Right renal cortex interstitium (tissue), 3 donors: ENCODE data around the gene RAB5B. TPM values are rescaled to one million over a fixed set of nuclear protein-coding genes. Genes with fewer than 3 reads are reported as not detected.
"Not testable (repeated sequence)": the region's sequence is repeated elsewhere in the genome, so short reads cannot be mapped to it uniquely, and the experiment has no call there.

Source experiments
- DNase-seq, 3 donors: peaks; one replicate each; pipeline ENCODE4 v3.0.0-alpha.2; 2013; ENCODE audit warnings: low read depth in 3 of 3, low spot score in 2 of 3
- polyA plus RNA-seq, 3 donors: library from polyadenylated mRNA; unstranded; fragments of 120-200 nt; gene quantifications; one replicate each; pipeline ENCODE4 v1.2.1, GENCODE V29; 2013; ENCODE audit not compliant: insufficient read length in 3 of 3

Gene RAB5B
- polyA plus RNA-seq, 3 donors = 160 to 162 (median 161) TPM

DNA sequence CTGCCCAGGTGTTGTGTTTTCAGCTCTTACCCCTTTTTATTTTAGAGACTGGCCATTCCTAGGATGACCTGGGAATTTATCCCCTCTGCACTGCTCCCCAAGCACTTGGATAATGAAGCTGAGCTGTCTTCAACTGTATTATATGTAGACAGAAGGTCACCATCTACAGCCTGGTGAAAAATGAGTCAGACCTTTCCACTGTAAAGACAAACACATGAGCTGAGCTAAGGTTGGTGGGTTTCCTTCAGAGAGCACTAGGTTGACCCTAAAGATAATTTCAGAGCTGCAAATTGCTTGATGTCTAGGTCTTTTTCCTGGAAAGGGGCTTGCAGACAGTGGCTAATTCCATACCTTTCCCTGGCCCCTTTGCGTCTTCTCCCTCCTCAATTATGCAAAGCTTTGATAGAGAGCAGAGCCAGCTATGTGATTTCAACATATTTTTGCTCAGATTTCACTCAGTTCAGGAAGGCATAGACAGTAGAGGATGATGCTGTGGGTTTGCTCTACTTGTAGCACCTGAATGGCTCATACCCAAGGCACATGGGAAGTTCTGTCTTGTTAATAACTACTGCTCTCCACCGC is 37.7 kb downstream of the RAB5B start:
- DNase-seq = no peak

DNA sequence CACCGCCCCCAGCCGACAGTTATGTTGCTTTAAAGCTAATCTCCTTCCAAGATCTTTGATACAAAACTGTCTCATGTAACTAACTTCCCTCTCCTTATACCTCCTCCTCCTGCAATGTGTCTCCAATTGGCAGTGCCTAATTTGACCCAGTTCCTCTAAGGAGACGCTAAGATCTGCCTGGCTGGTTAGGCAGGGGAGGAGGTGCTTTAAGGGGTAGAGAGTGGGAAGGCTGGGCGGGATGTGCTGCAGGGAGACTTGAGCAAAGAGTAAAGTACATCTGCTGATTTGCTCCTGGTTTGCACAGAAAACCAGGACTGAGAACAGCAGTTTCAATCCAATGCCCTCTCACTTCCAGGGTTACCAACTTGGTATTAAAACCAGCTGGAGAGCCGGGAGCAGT is 39.6 kb downstream of the RAB5B start:
- DNase-seq = no peak

DNA sequence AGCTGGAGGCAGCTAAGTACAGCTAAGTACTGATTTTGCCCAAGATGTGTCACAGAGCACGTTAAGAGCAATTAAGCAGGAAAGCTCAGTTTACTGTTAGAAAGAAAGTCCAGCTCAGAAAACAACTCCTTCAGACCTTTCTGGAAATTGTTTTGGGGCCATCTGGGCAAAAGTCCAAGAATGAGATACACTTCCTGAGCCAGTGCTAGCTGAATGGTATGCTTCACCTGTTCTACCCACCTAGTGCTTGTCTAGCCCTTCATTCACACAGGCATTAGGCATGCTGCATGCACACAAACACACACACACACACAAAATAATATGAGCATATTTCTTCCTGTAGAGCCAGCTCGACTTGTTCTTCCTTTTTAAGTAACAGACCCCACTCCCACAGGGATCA is 40.3 kb downstream of the RAB5B start:
- DNase-seq = no peak

DNA sequence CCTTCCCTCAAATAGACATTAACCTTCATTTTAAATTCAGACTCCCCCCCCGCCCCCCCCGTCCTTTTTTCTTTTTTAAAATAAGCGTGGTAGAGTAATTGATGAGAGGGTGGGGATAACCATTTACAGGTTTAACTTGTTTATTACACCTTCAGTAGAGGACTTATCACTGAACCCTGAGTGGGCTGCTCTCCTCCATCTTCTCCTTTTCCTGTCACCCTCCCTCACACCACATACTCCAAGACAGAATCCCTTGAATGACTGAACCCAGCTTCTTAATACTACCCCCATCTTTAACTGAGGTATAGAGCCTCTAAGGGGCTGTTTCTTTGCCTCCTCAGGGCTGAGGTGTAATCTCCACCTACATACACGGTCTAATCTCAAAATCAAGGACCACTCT is 43.3 kb downstream of the RAB5B start:
- no peak for DNase-seq

DNA sequence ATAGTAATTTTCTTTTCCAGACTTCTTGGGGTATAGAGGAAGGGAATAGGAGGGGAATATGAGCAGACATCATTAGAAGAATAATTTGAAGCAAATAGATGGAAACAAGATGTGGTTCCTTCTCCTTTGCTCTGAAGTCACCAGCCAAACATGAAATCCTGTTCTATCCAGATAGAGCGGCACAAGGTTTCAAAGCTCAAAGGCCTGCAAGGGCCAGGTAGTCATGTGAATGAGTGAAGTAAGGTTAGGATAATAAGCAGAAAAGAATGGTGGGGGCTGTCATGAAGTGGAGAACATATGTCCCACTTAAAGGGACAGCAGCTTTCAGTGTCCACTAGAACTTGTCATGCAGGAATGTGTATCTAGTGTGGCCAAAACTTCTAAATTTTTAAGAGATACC is 44.5 kb downstream of the RAB5B start:
- DNase-seq = no peak

DNA sequence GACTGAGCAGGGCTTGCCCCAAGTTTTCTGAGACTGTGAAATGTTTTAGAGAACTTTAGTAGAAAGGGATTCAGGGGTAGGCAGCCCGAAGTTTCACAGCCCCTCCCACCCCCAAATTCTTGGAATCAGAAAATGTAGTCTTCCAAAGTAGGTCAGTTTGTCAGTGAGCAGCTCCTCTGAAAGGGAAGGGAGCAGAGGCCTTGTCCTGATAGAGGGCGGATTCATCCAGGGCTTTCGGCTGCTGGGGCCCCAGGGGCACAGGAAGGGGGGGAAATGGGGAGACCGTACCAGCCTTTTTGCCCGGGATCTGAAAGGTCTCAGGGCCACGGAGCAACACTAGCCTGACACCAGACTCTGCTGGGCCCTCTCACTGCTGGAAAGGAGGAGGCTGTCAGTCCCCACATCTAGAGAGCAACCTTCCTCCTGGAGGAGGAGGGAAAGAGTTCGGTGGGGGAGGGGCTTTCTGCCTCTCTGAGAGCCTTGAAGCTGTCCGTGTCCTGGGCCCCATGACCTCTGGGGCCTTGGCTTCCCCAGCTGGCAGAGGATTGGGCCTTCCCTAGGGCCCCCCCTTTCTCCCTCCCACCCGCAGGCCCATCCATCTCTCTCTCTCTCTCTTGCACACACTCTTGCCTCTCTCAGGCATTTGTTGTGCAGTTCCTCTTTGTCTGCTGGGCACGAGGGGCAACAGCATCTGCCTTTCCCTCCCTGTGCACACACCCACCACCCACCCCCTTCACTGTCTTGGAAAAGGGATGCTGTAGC is 46.7 kb downstream of the RAB5B start, which contains the start of gene IKZF4:
IKZF4 (plus strand) TSS at position 621 of the 762 bp plus-strand sequence. CDS start 451 bp downstream, outside the sequence.
- peak in 1 of 3 donors; percentile 73 for DNase-seq

DNA sequence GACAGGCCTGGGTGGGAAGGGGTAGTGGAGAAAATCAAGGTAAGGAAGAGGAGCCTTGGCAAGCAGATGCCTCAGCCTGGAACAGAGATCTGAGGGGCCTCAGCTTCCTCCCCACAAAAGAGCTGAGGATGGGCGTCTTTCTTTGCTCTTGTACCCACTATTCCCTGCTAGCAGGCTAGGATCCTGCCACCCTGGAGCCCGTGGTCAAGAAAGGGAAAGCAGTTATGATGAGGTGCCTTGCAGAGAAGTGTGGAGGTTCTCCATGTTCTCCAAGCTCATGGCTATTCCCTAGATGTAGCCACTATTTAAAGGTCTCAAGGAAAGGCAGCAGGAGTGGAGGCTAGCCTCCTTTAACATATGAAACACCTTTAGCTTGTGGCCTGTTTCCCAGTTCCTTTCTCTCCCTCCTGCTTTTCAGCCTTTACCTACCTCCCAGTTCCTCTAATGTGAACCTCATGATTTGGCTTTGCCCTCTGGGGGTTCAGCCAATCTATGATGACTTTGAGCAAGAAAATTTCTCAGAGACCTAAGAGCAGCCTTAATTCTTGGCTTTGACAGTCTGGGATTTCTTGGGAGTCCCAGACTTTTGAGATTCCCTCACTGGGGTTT is 48.1 kb downstream of the RAB5B start:
- no peak for DNase-seq

DNA sequence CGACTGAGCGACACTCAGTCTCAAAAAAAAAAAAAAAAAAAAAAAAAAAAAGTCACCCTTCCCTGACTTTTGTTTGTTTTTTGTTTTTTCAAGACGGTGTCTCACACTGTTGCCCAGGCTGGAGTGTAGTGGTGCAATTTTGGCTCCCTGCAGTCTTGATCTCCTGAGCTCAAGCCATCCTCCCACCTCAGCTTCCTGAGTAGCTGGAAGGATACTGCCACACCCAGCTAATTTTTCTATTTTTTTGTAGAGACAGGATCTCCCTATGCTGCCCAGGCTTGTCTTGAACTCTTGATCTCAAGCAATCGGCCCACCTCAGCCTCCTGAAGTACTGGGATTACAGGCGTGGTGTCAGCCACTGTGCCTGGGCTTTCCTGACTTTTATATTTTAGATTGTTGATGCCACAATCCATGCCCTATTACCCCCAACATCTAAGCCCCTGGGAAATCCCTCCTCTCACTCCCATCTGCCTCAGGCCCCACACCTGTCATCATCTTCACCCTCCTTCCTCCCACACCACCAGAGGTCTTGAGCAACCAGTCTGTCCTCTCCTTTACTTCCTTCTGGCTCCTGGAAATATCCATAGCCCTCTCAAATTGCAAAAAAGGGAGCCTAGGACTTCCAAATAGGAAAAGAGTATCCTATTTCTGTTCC is 54.8 kb downstream of the RAB5B start:
- no peak for DNase-seq

DNA sequence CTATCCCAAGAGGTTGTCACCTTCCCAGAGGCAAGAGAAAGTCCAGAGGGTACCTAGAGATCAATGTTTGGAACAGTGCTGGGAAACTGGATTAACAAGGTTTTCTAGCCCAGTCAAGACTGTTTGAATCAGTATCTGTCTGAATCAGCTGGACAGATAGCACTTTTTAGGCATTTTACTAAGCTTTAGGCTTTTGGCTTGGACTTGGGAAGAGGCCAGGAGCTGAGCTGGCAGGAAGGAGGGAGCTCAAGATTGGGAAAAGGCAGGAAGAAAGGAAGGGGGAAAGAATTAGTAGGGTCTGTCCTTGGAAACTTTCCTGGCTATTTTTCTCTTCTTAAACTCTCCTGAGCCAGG is 55.3 kb downstream of the RAB5B start:
- no peak for DNase-seq

DNA sequence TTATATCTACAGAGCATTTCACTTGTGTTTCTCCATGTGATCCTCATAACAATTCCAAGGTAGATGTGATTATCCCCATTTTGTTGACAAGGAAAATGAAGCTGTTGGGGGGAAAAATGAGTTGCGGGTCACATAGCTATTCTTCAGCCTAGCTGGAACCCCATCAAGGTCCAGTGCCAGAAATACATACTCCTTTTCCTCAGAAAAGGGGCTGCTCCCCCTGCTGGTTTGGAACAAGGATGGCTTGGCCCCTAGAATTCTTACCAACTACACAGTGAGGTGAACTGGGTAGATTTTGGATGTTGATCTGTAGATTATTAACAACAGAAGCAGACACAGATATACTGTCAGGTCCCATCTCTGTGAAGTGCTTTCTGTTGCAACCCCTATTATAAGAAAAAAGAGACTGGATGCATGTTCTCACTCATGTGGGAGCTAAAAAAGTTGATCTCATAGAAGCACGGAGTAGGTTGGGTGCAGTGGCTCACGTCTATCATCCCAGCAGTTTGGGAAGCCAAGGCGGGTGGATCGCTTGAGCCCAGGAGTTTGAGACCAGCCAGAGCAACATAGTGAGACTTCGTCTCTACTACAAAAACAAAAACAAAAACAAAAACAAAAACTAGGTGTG is 55.9 kb downstream of the RAB5B start:
- peak in 1 of 3 donors; percentile 37 for DNase-seq

DNA sequence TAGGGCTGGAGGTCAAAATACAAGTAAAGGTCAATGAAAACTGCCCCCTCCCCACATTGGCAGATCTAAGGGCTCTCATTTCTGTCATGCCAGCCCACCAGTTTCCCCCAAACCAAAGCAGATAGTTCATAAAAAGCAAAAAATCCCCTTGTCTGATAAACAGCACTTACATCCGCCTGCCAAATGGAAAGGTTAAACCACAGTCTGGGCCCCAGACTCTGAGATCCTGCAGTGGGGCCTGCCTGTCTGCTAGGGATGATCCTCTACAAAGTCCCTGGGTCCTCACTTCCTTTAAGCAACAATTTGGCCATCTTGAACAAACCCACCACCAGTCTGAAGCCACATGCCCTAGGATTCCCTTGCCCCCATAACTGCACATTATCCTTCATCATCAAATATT is 58.1 kb downstream of the RAB5B start:
- no peak for DNase-seq

DNA sequence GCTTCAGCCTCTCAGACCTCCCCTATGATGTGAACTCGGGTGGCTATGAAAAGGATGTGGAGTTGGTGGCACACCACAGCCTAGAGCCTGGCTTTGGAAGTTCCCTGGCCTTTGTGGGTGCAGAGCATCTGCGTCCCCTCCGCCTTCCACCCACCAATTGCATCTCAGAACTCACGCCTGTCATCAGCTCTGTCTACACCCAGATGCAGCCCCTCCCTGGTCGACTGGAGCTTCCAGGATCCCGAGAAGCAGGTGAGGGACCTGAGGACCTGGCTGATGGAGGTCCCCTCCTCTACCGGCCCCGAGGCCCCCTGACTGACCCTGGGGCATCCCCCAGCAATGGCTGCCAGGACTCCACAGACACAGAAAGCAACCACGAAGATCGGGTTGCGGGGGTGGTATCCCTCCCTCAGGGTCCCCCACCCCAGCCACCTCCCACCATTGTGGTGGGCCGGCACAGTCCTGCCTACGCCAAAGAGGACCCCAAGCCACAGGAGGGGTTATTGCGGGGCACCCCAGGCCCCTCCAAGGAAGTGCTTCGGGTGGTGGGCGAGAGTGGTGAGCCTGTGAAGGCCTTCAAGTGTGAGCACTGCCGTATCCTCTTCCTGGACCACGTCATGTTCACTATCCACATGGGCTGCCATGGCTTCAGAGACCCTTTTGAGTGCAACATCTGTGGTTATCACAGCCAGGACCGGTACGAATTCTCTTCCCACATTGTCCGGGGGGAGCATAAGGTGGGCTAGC is 60.9 kb downstream of the RAB5B start:
- no peak for DNase-seq

DNA sequence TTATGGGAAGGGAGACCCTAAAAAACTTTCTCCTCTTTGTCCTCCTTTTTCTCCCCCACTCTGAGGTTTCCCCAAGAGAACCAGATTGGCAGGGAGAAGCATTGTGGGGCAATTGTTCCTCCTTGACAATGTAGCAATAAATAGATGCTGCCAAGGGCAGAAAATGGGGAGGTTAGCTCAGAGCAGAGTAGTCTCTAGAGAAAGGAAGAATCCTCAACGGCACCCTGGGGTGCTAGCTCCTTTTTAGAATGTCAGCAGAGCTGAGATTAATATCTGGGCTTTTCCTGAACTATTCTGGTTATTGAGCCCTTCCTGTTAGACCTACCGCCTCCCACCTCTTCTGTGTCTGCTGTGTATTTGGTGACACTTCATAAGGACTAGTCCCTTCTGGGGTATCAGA is 63.3 kb downstream of the RAB5B start:
- no peak for DNase-seq

DNA sequence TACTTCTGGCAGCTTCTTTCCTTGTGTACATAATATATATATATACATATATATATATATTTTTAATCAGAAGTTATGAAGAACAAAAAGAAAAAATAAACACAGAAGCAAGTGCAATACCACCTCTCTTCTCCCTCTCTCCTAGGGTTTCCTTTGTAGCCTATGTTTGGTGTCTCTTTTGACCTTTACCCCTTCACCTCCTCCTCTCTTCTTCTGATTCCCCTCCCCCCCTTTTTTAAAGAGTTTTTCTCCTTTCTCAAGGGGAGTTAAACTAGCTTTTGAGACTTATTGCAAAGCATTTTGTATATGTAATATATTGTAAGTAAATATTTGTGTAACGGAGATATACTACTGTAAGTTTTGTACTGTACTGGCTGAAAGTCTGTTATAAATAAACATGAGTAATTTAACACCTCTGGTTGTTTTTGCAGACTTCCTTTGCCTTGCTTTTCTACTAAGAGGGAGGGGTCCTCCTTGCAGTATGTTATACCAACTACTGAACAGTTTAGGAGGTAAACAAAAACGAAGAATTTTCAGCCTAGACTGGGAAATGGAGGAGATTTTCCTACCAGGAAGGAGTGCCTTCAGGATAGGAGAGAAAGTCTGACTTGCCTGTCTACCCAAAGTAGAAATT is 64.3 kb downstream of the RAB5B start:
- no peak for DNase-seq

DNA sequence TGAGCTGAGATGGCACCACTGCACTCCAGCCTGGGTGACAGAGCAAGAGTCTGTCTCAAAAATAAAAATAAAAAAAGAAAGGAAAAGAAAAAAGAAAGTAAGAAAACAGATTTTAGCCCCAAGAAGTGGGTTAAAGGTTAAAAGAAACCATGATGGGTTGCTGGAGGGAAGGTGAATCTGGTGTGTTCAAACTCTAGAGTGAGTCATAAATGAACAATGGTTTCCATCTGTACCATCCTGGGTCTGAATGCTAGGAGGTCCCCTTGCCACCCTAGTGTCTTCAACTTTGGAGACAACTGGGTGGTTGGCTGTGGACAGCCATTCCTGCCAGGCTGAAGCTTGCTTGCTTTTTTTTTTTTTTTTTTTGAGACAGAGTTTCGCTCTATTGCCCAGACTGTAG is 66.3 kb downstream of the RAB5B start:
- DNase-seq = no peak

DNA sequence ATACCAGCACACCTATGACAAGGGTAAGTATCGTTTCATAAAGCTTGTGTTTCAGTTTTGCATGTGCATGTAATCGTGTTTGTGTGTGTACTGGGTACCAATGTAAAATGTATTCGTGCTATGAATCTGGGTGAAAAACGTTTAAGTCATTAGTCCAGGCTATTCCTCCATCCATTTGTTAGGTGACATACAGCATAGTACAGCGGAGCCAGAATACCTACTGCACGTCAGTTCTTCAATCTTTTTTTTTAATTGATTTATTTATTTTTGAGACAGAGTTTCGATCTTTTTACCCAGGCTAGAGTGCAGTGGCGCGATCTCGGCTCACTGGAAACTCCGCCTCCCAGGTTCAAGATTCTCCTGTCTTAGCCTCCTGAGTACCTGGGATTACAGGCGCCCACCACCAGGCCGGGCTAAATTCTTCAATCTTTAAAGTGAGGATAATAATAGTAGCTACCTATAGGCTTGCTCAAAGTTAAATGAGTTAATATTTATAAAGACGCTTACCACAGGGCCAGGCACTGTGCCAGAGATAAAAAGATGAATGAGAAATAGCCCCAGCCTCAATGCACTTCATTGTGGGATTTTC is 67.2 kb downstream of the RAB5B start:
- DNase-seq = no peak

DNA sequence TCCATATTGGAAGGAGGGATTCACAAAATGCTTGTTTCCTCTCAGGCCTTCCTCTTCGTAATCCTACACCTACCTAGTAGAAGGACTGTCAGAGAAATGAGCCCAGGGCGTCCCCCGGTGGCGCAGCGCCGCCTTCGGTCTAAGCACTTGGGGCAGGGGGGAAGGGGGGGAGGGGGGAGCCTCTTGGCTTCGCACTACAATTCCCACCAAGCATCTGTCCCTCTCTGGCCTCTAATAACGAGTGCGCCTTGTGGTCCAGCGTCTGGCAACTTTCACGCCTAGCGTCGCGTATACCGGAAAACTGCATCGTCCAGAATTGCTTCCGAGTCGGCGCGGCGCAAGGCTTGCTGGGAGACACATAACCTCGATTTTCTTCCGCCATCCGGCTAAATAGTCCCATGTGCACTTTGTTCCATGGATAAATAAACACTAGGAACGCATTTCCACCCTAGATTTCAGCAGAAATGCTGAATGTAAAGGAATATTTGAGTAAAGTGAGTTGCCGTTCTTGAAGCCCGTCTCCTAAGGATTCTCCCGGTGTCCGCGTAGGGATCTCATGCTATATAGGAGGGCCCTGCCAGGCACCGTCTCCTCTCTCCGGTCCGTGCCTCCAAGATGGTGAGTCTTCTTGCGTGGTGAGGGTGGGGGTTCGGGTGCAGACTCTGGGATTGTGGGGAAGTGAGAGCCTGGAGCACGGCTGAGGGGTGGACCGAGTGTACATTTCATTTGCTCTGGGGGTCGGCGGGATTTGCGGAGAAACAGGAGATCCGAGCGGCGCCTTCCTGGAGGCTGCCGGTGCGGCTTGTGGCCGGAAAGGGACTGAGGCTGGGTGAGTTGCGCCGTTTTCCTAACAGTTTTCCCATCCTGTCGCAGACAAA is 67.9 kb downstream of the RAB5B start, which contains the start of gene RPS26:
RPS26 (plus strand) TSS at position 367 of the 878 bp plus-strand sequence; CDS start at position 616, 249 bp downstream.
- DNase-seq = peak; percentile 98 to 100 (median 99)

DNA sequence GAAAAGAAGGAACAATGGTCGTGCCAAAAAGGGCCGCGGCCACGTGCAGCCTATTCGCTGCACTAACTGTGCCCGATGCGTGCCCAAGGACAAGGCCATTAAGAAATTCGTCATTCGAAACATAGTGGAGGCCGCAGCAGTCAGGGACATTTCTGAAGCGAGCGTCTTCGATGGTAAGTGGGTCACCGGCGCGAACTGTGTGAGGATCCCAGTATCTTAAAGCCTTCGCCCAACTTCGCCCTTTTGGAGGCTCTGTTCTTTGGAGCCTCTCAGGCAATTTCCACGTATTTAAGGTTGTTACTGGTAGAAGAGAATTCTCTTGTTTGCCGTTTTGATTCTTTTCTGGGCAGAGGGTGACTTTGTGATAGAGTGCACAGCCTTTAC is 68.5 kb downstream of the RAB5B start:
- not testable (repeated sequence) for DNase-seq
